Neutrophil (primary cell): ENCODE measurements around the gene CCBE1.

ENCODE experiments used
- H3K27ac ChIP-seq: fragments of 200-600 bp; sonication (generic); 2 replicates; pipeline ENCODE4 v1.5.1; 2016; ENCODE audit warnings: mild to moderate bottlenecking, moderate library complexity
- H3K27me3 ChIP-seq: fragments of 200-600 bp; sonication (generic); 2 replicates; pipeline ENCODE4 v1.6.0; 2016; ENCODE audit warnings: mild to moderate bottlenecking
- H3K36me3 ChIP-seq: fragments of 200-600 bp; sonication (generic); 2 replicates; pipeline ENCODE4 v1.5.1; 2017
- H3K4me1 ChIP-seq, 2 experiments: fragments of 200-600 bp in 1 of 2; sonication (generic) in 1 of 2; 1 replicate in 1 of 2; 2 replicates in 1 of 2; pipeline versions ENCODE4 v1.5.1 to v1.6.1; 2013 to 2016; ENCODE audit warnings: low read depth in 1 of 2, low read length in 1 of 2, mild to moderate bottlenecking in 1 of 2, moderate library complexity in 1 of 2; ENCODE audit not compliant: control insufficient read depth in 1 of 2, insufficient read depth in 1 of 2
- H3K4me3 ChIP-seq, 2 experiments: fragments of 200-600 bp in 1 of 2; sonication (generic) in 1 of 2; 1 replicate in 1 of 2; 2 replicates in 1 of 2; pipeline ENCODE4 v1.5.1; 2013 to 2016; ENCODE audit warnings: low read depth in 1 of 2, low read length in 1 of 2, mild to moderate bottlenecking in 1 of 2, moderate library complexity in 1 of 2
- H3K9me3 ChIP-seq: fragments of 200-600 bp; sonication (generic); 2 replicates; pipeline ENCODE4 v1.5.1; 2016
- TF ChIP-seq, protein P1 (sequence below): fragments of 200-600 bp; sonication (generic); IDR thresholded peaks from 2 replicates; pipeline ENCODE4 v1.5.1; 2016; ENCODE audit warnings: antibody characterized with exemption

CCBE1 gene

DNA sequence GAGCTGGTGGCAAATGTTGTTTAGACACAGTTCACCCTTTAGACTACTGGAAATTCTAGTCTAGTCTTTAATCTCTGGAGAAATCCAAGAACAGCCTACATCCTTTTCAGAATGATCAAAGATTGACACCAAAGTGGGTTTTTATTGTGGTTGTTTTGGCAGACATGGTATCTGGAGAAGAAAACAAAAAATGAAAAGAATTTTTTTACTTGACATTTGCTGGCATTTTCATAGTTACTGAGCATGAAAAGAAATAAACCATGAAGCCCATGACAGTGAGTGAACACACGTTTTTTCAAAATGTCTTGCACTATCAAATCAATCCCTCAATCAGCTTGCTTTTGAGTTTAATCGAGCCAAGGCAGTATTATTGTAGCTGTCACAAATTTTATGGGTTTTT lies 125.3 kb downstream of the CCBE1 start:
- Histone ChIP-seq H3K27me3 (no peaks in the 10 kb centered on the region), H3K36me3 (no peaks in the 10 kb centered on the region), H3K4me3 (no peak overlapping the region), H3K27ac (no peak overlapping the region), H3K4me1 (no peaks in the 10 kb centered on the region), H3K9me3 (no peaks in the 10 kb centered on the region)
- TF ChIP-seq, protein P1, sequence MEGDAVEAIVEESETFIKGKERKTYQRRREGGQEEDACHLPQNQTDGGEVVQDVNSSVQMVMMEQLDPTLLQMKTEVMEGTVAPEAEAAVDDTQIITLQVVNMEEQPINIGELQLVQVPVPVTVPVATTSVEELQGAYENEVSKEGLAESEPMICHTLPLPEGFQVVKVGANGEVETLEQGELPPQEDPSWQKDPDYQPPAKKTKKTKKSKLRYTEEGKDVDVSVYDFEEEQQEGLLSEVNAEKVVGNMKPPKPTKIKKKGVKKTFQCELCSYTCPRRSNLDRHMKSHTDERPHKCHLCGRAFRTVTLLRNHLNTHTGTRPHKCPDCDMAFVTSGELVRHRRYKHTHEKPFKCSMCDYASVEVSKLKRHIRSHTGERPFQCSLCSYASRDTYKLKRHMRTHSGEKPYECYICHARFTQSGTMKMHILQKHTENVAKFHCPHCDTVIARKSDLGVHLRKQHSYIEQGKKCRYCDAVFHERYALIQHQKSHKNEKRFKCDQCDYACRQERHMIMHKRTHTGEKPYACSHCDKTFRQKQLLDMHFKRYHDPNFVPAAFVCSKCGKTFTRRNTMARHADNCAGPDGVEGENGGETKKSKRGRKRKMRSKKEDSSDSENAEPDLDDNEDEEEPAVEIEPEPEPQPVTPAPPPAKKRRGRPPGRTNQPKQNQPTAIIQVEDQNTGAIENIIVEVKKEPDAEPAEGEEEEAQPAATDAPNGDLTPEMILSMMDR: no peak

DNA sequence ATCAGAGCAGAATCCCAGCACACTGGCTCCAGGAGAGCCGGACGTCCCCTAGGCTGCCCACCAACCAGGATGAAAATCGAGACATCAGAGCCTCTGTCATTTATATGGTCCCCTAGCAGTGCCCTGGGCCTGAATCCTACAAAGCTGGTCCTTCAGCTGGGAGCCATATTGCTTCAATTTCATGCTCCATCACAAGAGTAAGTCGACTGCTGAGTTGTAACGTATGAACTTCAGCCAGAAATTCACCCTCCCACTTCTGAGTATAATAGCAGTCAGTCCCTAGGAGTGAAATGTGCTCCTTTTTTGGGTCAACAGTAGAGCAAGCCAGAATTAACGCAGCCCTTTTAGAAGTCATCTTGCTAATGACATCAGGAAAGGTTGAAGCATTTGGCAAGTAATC lies 126.4 kb downstream of the CCBE1 start:
- no peaks in the 10 kb centered on the region for H3K27me3 ChIP-seq
- H3K27ac ChIP-seq: no peak overlapping the region
- H3K4me1 ChIP-seq: no peaks in the 10 kb centered on the region
- H3K4me3 ChIP-seq: no peak overlapping the region
- TF ChIP-seq, protein P1: no peak
- H3K36me3 ChIP-seq: no peaks in the 10 kb centered on the region
- H3K9me3 ChIP-seq: no peaks in the 10 kb centered on the region

DNA sequence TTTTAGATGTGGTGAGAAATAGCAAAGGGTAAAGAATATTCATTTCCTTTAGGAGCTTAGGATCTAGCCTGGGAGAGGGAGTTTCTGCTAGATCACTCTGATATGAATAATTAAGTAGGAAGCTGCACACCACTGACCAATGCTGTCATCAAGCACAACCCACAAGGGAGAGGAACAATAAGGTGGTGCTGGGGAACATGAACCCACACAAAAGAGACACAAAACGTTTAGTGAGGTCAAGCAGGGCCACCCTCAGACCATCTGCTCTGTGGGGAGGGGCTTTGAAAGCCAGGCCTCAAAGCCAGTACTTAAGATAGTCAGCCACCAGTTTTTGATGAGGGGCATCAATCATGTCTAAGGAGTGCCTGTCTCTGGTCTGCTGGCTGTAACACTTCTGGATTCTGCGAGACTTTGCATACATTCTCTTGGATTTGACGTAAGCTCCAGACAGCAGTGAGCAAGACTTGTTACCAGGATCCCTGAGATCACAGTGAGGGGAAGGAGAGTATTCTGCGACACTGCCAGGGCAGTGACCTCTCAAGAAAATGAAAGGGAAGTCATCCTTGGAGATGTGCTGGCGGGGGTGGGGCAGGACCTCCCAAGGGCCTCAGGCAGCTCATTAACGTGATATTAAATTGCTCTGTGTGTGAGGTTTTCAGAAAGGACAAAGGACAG lies 127.0 kb downstream of the CCBE1 start:
- no peaks in the 10 kb centered on the region for H3K9me3 ChIP-seq
- TF ChIP-seq, protein P1: no peak
- H3K36me3 ChIP-seq: no peaks in the 10 kb centered on the region
- H3K4me1 ChIP-seq: no peaks in the 10 kb centered on the region
- H3K4me3 ChIP-seq: no peak overlapping the region
- no peak overlapping the region for H3K27ac ChIP-seq
- H3K27me3 ChIP-seq: no peaks in the 10 kb centered on the region

DNA sequence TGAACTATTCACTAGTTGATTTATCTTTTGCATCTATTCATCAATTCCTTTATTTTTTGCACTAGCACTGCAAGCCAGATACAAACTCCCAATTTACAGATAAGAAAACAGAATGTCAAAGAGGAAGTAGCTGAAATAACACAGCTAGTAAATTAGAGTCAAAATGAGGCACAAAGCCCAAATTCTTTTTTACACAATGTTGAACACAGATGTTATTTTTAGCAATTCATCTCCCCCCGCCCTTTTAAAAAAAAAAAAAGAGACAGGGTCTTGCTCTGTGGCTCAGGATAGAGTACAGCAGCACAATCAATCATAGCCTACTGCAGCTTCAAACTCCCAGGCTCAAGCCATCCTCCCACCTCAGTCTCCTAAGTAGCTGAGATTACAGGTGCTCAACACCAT lies 127.8 kb downstream of the CCBE1 start:
- H3K9me3 ChIP-seq: no peaks in the 10 kb centered on the region
- no peaks in the 10 kb centered on the region for H3K36me3 ChIP-seq
- no peaks in the 10 kb centered on the region for H3K27me3 ChIP-seq
- TF ChIP-seq, protein P1: no peak
- no peaks in the 10 kb centered on the region for H3K4me1 ChIP-seq
- H3K27ac ChIP-seq: no peak overlapping the region
- H3K4me3 ChIP-seq: no peak overlapping the region

DNA sequence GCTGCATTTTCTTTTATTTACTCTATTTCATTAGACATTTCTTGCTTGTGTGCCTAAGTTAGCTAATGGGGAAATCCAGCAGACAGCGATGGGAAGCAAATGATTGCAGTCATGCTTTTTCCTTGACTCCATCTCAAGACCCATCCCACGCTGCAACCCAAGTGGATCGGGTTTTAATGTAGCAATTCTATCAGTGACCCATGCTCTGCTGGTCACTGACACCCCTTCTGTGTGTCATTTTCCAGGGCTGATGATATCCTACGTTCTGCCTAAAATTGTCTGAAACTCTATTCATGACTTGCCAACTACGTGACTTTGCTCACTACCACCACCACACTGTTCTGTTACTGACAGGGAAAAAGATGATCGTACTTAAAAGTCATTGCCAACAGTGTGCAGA lies 129.8 kb downstream of the CCBE1 start:
- H3K27ac ChIP-seq: no peak overlapping the region

More for the DNA sequence above, 129.8 kb downstream of the CCBE1 start:
- TF ChIP-seq, protein P1: no peak
- Histone ChIP-seq H3K36me3 (no peaks in the 10 kb centered on the region), H3K4me3 (no peak overlapping the region), H3K27me3 (no peaks in the 10 kb centered on the region), H3K9me3 (no peaks in the 10 kb centered on the region), H3K4me1 (no peaks in the 10 kb centered on the region)
